Measurements from ENCODE around the gene ZNF620.
"Not testable (repeated sequence)": the region's sequence is repeated elsewhere in the genome, so short reads cannot be mapped to it uniquely, and the experiment has no call there.

The ZNF620 gene

DNA sequence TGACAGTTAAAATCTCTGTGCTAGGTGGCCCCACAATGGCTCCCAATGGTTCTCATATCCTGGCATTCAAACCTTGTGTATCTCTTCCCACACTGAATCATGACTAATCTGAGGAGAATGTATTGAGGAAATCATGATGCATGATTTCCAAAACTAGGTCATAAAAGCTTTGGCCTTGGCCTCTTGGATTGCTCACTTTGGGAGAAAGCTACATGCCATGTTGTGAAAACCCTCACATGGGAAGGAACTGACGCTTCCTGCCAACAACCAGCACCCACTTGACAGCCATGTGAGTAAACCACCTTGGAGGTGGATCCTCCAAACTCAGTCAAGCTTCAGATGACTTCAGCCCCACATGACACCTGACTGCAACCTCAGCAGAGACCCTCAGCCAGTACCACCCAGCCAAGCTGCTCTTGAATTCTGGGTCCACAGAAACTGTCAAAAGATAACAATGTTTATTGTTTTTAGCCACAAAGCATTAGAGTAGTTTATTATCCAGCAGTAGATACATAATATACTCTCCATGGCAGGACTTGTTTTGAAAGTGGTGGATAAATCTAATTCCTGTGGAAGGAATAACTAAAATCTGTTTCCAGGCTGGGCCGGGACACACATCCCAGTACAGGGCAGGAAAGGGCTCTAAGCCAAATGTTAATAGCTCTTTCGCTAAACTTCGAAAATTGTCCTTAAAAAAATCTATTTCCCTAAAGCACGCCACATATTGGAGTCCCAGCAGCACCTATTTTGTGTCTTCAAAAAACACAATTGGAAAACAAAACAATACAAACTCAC, 1.0 kb upstream of the ZNF620 start:
- FAIRE-seq: no peak

DNA sequence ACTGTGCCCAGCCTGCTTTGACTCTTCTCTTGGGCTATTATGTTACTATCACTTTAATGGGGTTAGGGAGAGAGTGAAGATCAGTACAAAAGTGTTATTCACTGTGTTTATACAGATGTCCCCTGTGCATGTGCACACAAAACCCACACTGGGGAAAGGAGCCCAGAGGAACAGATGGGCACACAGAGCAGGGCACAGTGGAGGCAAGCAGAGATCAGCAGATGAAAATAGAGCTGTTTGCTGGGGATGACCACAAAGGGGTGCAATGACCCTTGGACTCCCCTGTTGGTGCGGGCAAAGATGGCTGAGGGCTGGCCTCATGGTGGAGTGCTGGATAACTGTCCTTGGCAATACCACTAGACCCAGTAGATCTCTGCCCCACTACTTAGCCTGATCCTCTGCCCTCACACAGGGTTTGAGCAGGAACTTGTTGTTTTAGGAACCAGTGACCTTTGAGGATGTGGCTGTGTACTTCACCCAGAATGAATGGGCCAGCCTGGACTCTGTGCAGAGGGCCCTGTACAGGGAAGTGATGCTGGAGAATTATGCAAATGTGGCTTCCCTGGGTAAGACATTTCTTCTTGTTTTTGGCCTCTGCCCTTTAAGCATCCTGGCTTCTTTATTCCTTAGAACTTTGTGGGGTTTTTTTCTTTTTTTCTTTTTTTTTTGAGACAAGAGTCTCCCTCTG, 5.3 kb downstream of the ZNF620 start:
- FAIRE-seq: no peak

DNA sequence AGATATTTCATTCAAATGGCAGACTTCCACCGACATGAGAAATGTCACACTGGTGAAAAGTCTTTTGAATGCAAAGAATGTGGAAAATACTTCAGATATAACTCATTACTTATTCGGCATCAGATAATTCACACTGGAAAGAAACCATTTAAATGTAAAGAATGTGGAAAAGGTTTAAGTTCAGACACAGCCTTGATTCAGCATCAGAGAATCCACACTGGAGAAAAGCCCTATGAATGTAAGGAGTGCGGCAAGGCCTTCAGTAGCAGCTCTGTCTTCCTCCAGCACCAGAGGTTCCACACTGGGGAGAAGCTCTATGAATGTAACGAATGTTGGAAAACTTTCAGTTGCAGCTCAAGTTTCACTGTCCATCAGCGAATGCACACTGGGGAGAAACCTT, 10.4 kb downstream of the ZNF620 start:
- FAIRE-seq: no peak

DNA sequence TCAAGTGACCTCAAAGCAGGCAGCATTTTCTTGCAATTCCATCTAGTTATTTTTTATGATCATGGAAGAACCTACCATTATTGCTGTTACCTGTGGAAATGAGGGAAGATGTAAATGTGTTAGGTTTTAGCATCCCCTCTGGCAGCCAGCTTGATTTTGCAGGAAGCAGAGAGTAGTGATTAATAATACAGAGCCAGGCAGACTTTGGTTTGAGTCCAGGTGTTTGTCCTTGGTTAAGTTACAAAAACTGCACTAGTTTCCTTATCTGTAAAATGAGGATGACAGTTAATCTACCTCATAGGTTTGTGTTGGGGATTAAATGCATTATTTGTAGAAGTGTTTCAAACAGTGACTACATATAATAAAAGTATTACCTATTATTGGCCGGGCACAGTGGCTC, 12.2 kb downstream of the ZNF620 start:
- no peak for FAIRE-seq

DNA sequence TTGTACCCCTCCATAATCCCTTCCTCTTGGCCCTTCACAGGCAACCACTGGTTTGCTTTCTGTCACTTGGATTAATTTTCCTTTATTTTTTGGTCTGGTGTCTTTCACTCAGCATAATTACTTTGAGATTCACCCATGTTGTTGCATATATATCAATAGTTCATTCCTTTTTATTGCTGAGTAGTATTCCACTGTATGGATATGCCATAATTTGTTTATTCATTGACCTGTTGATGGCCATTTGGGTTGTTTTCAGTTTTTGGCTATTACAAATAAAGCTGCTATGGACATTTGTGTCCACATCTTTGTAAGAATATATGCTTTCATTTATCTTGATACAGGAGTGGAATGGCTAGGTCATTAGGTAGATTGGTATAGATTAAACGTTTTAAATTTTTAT, 13.0 kb downstream of the ZNF620 start:
- no peak for FAIRE-seq

- FAIRE-seq: no peak
These were observed 15.4 kb downstream of the ZNF620 start for GRCh38 chr3:40521254-40521653.

GRCh38 chr3:40523781-40524180, 17.9 kb downstream of the ZNF620 start:
- FAIRE-seq: no peak

DNA sequence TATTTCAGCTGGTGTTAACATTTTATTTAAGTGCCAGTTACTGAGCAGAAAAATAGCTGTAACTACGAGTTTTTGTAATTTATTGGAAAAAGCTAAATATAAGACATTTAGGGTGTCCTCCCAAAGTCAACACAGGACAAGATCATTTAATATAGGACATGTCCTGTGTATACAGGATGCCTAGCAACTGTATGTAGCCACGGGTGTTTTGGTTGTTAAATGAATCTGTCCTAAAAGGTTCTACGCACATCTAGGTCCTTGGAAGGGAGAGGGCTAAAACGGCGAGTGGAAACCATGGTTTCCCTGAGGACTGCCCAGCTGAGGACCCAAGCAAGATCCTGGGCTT, 18.4 kb downstream of the ZNF620 start:
- FAIRE-seq: no peak

DNA sequence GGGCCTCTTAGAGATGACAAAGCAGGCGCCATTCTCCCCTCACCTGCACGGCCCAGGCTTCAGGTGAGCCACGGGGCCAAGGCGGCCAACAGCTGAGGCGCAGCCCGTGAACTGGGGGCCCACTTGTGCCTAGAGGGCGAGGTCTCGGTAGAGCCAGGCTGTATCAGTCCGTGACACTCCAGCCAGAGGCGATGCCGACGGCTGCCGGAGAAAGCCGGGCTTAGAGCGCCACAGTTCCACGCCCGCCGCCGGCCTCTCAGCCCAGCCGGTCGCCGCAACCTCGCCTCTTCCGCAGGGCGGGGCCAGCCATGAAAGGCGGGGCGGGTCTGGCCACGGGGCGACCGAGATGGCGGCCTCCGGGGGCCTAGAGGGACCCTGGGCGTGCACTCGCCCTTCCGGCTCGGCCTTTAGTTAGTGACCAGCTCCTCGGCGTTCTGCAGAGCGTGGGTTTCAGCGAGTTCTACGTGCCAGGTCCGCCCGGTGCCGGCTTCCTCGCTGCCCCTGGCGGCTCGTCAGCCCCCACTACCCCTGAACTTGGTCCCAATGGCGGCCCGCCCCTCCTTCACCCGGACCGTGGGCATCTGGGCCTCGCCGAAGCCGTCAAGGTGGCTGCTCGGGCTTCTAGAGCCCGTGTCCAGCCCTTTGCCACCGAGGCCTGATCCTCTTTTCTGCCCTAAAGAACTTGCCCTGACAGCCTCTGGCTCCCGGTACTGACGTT, 18.9 kb downstream of the ZNF620 start, which contains the start of gene ZNF621:
Gene ZNF621, plus strand, starts transcription at position 393 of the 718 bp plus-strand sequence. CDS start 881 bp downstream, outside the sequence.
- no peak for FAIRE-seq

DNA sequence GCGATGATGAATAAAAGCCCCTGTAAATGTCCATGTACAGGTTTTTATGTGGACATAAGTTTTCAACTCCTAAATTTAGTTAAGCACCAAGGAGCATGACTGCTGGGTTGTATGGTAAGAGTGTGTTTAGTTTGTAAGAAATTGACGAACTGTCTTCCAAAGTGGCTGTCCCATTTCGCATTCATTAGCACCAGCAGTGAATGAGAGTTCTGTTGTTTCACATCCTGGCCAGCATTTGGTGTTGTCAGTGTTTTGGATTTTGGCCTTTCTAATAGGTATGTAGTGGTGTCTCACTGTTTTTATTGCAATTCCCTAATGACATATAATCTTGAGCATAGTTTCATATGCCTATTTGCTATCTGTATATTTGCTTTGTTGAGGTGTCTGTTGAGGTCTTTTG, 22.6 kb downstream of the ZNF620 start:
- FAIRE-seq: no peak

GRCh38 chr3:40532252-40532651, 26.4 kb downstream of the ZNF620 start:
- no peak for FAIRE-seq

GRCh38 chr3:40534283-40534682, 28.4 kb downstream of the ZNF620 start:
- no peak for FAIRE-seq

DNA sequence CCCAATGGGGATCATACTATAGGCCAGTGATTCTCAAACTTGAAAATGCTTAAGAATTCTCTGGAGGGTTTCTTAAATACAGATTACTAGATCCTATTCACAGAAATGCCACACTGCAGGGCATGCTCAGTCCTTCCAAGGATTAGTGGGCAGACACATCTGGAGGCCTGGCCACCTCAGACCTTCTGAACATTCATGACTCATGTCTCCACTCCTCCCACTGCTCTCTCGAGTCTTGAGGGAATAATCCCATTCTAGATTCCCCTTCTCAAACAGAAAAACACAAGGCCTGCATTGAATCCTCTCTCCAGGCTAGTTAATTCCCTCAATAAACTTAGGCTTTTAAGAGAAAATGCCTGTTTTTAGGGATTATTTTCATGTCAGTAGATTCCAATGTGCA, 41.0 kb downstream of the ZNF620 start:
- FAIRE-seq: no peak

DNA sequence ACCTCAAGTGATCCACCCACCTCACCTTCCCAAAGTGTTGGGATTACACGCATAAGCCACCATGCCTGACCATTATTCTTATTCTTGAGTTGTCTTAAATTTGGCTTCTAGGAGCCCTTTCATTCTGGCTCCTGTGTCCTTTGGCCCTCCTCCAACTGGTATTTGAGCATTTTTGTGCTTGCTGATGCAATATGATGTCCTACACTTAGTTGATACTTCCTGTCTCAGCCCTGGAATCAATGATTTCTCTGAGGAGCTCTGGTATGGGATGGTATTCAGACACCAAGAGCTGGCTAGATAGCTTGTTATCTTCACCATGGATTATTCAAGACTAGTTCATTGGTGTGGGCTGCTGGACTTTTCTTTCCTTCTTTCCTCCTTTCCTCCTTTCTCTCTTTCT, 44.3 kb downstream of the ZNF620 start:
- FAIRE-seq: no peak

DNA sequence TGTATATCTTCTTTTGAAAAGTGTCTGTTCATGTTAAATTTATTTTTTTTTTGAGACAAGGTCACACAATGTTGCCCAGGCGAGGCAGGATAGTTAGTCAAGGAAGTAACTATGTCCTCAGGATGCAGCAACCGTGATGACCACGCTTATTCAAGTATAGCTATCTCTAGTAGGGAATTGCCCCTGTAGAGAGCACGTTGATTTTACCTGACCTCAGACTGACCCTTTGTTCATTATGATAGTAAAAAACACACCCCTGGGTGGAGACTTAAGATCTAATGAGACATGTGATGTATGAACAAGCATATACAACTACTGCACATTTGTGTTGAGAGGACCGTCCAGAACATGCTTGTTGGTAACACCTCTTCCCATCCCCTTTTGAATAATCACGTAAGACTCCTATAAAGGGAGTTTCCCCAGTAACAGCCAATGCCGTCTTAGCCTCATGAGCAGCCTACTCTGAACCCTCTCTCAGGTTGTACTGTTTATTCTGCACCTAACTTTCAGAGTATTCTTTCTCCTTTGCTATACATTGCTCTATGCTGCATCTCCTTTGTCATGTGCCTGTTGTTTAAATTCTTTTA, 51.8 kb downstream of the ZNF620 start:
- FAIRE-seq: no peak

DNA sequence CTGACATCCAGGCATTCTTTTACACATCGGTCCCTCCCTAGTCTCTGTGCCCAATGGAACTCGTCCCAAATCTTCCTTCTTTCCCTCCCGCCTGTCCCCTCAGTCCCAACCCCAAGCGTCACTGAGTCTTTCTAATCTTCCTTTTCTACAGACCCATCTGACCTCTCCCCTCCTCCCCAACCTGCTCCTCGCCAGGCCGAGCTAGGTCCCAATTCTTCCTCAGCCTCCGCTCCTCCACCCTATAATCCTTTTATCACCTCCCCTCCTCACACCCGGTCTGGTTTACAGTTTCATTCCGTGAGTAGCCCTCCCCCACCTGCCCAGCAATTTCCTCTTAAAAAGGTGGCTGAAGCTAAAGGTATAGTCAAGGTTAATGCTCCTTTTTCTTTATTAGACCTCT, 56.6 kb downstream of the ZNF620 start:
- not testable (repeated sequence) for FAIRE-seq

GRCh38 chr3:40565629-40566028, 59.8 kb downstream of the ZNF620 start:
- FAIRE-seq: not testable (repeated sequence)

GRCh38 chr3:40566694-40567093, 60.9 kb downstream of the ZNF620 start:
- no peak for FAIRE-seq
